Smooth muscle cell (in vitro differentiated cells): ENCODE results near the gene KHDRBS2. TPM values are rescaled to one million over a fixed set of nuclear protein-coding genes. Genes with fewer than 3 reads are reported as not detected.
A peak's percentile ranks its signal among the peaks of the same experiment; 100 is the strongest.

Source experiments
- DNase-seq: peaks from one replicate; lab custom pipeline; 2025; ENCODE audit not compliant: unreplicated experiment; lab: John Stamatoyannopoulos, UW
- H2AFZ ChIP-seq: fragments of 200-600 bp; sonication (generic); 2 replicates; pipeline ENCODE4 v1.6.0; 2016; ENCODE audit warnings: antibody characterized with exemption, low read depth, mild to moderate bottlenecking
- H3F3A ChIP-seq: fragments of 200-600 bp; sonication (generic); 2 replicates; pipeline ENCODE4 v1.6.0; 2017; ENCODE audit warnings: antibody characterized with exemption, low read depth
- H3K27ac ChIP-seq: fragments of 200-600 bp; sonication (generic); 2 replicates; pipeline ENCODE4 v1.5.1; 2016; ENCODE audit warnings: low read depth, mild to moderate bottlenecking
- H3K27me3 ChIP-seq: fragments of 200-600 bp; sonication (generic); 2 replicates; pipeline ENCODE4 v1.6.1; 2016; ENCODE audit warnings: low read depth, mild to moderate bottlenecking
- H3K36me3 ChIP-seq: fragments of 200-600 bp; sonication (generic); 2 replicates; pipeline ENCODE4 v1.5.1; 2016; ENCODE audit warnings: low read depth
- H3K4me1 ChIP-seq: fragments of 200-600 bp; sonication (generic); 2 replicates; pipeline ENCODE4 v1.5.1; 2016; ENCODE audit warnings: low read depth
- H3K4me2 ChIP-seq: fragments of 200-600 bp; sonication (generic); 2 replicates; pipeline ENCODE4 v1.6.0; 2016; ENCODE audit warnings: mild to moderate bottlenecking
- H3K4me3 ChIP-seq: fragments of 200-600 bp; sonication (generic); 2 replicates; pipeline ENCODE4 v1.5.1; 2016; ENCODE audit warnings: mild to moderate bottlenecking
- H3K79me2 ChIP-seq: fragments of 200-600 bp; sonication (generic); 2 replicates; pipeline ENCODE4 v1.6.0; 2016; ENCODE audit warnings: low read depth, mild to moderate bottlenecking
- H3K9ac ChIP-seq: fragments of 200-600 bp; sonication (generic); 2 replicates; pipeline ENCODE4 v1.6.0; 2016; ENCODE audit warnings: low read depth
- H3K9me3 ChIP-seq: fragments of 200-600 bp; sonication (generic); replicated peaks from 2 replicates; pipeline ENCODE4 v1.5.1; 2016; ENCODE audit warnings: low read depth
- H4K20me1 ChIP-seq: fragments of 200-600 bp; sonication (generic); 2 replicates; pipeline ENCODE4 v1.6.0; 2016; ENCODE audit warnings: low read depth
- WGBS: methylation state at CpG from one replicate; pipeline ENCODE4 v1.1.7; 2016; ENCODE audit warnings: low lambda C conversion rate; 5-methylcytosine and 5-hydroxymethylcytosine counted together
- polyA plus RNA-seq: library from polyadenylated mRNA; unstranded; fragments of >200 nt; fragmentation: Nextera tagmentation; extraction: Ambion mirVana; gene quantifications from 2 replicates; pipeline ENCODE4 v1.2.1, GENCODE V29; 2016
- total RNA-seq: library from RNA; depleted of rRNA; stranded (reverse); fragments of >200 nt; gene quantifications from 2 replicates; pipeline ENCODE4 v1.2.3, GENCODE V29; 2014
- TF ChIP-seq, protein P1 (sequence below): fragments of 200-600 bp; sonication (generic); IDR thresholded peaks from 2 replicates; pipeline ENCODE4 v1.5.1; 2017; ENCODE audit warnings: borderline replicate concordance, mild to moderate bottlenecking, antibody characterized with exemption; ENCODE audit not compliant: insufficient read depth, poor library complexity, severe bottlenecking

Gene KHDRBS2
- 0.13 and 0.27 TPM in 2 replicates for total RNA-seq
- 0.07 TPM in 1 of 2 replicates, not detected in the other for polyA plus RNA-seq

DNA sequence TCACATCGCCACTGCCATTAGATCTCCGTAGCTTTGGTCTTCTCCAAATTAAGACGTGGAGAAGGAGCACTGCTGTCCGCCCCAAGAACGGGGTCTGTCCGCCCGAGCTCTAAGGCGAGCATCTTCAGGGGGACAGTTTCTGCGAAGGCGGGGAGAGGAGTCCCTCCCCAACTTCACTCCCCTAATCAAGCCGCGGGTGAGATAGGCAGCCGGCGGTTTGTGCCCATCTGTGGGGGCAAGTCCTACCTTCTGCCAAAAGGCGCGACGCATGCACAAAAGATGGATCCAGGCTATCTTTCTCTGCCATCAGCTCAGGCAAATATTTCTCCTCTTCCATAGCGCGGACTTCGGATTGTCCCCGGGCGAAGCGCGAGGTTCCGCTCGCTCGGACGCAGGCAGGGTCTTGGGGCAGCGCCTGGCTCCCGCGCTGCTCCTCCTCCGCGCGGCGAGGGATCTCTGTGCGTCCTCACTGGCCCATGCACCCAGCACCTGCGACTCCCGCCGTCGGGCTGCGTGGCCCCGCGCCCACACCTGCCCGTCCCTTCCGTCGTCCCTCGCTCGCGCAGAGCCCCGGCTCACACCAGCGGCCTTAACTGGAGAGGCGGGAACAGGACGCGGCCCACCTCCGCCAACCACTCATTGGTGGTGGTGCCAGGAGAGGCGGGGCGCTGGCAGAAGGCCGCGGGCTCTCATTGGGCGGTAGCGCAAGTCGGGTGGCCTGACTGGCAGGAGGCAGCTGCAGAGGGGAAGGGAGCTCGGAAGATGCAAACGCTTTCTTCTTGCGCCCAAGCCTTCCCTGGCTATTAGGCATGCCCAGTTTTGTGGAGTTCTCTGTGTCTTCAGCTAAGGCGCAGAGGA, at the start of gene KHDRBS2:
KHDRBS2 (minus strand) TSS at position 614 of the 858 bp plus-strand sequence.
- Histone ChIP-seq H3K27me3 (peaks cover 40% of the 10 kb centered on the region), H3F3A (no peaks in the 10 kb centered on the region), H2AFZ (peak within 1 kb of the TSS; percentile 93), H3K27ac (no peak within 1 kb of the TSS), H3K4me2 (peak within 1 kb of the TSS; percentile 98), H4K20me1 (no peaks in the 10 kb centered on the region), H3K9ac (no peak within 1 kb of the TSS), H3K4me3 (peak within 1 kb of the TSS; percentile 68), H3K9me3 (no peaks in the 10 kb centered on the region), H3K4me1 (peaks cover 6% of the 10 kb centered on the region), H3K79me2 (no peaks in the 10 kb centered on the region), H3K36me3 (no peaks in the 10 kb centered on the region)
- TF ChIP-seq, protein P1, sequence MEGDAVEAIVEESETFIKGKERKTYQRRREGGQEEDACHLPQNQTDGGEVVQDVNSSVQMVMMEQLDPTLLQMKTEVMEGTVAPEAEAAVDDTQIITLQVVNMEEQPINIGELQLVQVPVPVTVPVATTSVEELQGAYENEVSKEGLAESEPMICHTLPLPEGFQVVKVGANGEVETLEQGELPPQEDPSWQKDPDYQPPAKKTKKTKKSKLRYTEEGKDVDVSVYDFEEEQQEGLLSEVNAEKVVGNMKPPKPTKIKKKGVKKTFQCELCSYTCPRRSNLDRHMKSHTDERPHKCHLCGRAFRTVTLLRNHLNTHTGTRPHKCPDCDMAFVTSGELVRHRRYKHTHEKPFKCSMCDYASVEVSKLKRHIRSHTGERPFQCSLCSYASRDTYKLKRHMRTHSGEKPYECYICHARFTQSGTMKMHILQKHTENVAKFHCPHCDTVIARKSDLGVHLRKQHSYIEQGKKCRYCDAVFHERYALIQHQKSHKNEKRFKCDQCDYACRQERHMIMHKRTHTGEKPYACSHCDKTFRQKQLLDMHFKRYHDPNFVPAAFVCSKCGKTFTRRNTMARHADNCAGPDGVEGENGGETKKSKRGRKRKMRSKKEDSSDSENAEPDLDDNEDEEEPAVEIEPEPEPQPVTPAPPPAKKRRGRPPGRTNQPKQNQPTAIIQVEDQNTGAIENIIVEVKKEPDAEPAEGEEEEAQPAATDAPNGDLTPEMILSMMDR = no peak
- DNase-seq = peak; percentile 59
- WGBS = 2% methylated on average over 63 of the region's 66 CpGs

- H3K9me3 ChIP-seq = no peaks in the 10 kb centered on the region
- no peaks in the 10 kb centered on the region for H3F3A ChIP-seq
- 86% methylated on average over 2 of the region's 2 CpGs for WGBS
- no peaks in the 10 kb centered on the region for H3K27me3 ChIP-seq
- H2AFZ ChIP-seq = no peak overlapping the region
- no peak overlapping the region for H3K9ac ChIP-seq
- no peaks in the 10 kb centered on the region for H3K79me2 ChIP-seq
- TF ChIP-seq, protein P1 = no peak
- no peak for DNase-seq
- no peaks in the 10 kb centered on the region for H4K20me1 ChIP-seq
- no peaks in the 10 kb centered on the region for H3K36me3 ChIP-seq
- no peaks in the 10 kb centered on the region for H3K4me1 ChIP-seq
- no peak overlapping the region for H3K4me2 ChIP-seq
- no peak overlapping the region for H3K27ac ChIP-seq
- H3K4me3 ChIP-seq = no peak overlapping the region
Measured at GRCh38 chr6:62328607-62329006, 42.6 kb upstream of the KHDRBS2 start.

- no peaks in the 10 kb centered on the region for H3K36me3 ChIP-seq
- H3K27me3 ChIP-seq = no peaks in the 10 kb centered on the region
- no peak overlapping the region for H2AFZ ChIP-seq
- H3K27ac ChIP-seq = no peak overlapping the region
- H3K4me2 ChIP-seq = no peak overlapping the region
- no peak overlapping the region for H3K4me3 ChIP-seq
- H3F3A ChIP-seq = no peaks in the 10 kb centered on the region
- H3K79me2 ChIP-seq = no peaks in the 10 kb centered on the region
- 94% methylated on average over 4 of the region's 4 CpGs for WGBS
- TF ChIP-seq, protein P1 = no peak
- H3K4me1 ChIP-seq = no peaks in the 10 kb centered on the region
- no peaks in the 10 kb centered on the region for H3K9me3 ChIP-seq
- H3K9ac ChIP-seq = no peak overlapping the region
- H4K20me1 ChIP-seq = no peaks in the 10 kb centered on the region
- no peak for DNase-seq
Measured at GRCh38 chr6:62324834-62325233, 38.8 kb upstream of the KHDRBS2 start.
